ENCODE results near the gene INMT.

INMT gene

GRCh38 chr7:30752979-30753378 lies 1.0 kb downstream of the INMT start:
- Histone ChIP-seq H3K27me3 (peaks cover 5% of the 10 kb centered on the region), H3K4me3 (ENCODE audit: low read depth in 1 of 2, low read length in 1 of 2) (no peak overlapping the region), H3K4me1 (ENCODE audit: control insufficient read depth in 1 of 2, insufficient read depth in 1 of 2, low read depth in 1 of 2, low read length in 1 of 2) (no peaks in the 10 kb centered on the region), H3K36me3 (no peaks in the 10 kb centered on the region), H3K9me3 (no peaks in the 10 kb centered on the region), H3K27ac (no peak overlapping the region)
- TF ChIP-seq CTCF (IDR thresholded peaks at IDR 0.05): no peak

- H3K9me3 ChIP-seq: no peaks in the 10 kb centered on the region
- no peak for TF ChIP-seq CTCF (IDR thresholded peaks at IDR 0.05)
- H3K27me3 ChIP-seq: peaks cover 5% of the 10 kb centered on the region
- no peaks in the 10 kb centered on the region for H3K36me3 ChIP-seq
- H3K4me3 ChIP-seq (ENCODE audit: low read depth in 1 of 2, low read length in 1 of 2): no peak overlapping the region
- no peaks in the 10 kb centered on the region for H3K4me1 ChIP-seq (ENCODE audit: control insufficient read depth in 1 of 2, insufficient read depth in 1 of 2, low read depth in 1 of 2, low read length in 1 of 2)
- no peak overlapping the region for H3K27ac ChIP-seq
These were observed 2.5 kb downstream of the INMT start for GRCh38 chr7:30754315-30754877.

- no peaks in the 10 kb centered on the region for H3K4me1 ChIP-seq (ENCODE audit: control insufficient read depth in 1 of 2, insufficient read depth in 1 of 2, low read depth in 1 of 2, low read length in 1 of 2)
- no peaks in the 10 kb centered on the region for H3K36me3 ChIP-seq
- H3K27ac ChIP-seq: no peak overlapping the region
- H3K27me3 ChIP-seq: peaks cover 8% of the 10 kb centered on the region
- no peak for TF ChIP-seq CTCF (IDR thresholded peaks at IDR 0.05)
- H3K9me3 ChIP-seq: no peaks in the 10 kb centered on the region
- H3K4me3 ChIP-seq (ENCODE audit: low read depth in 1 of 2, low read length in 1 of 2): no peak overlapping the region
These were observed 3.6 kb downstream of the INMT start for GRCh38 chr7:30755384-30756154.

GRCh38 chr7:30757342-30757692 lies 5.4 kb downstream of the INMT start:
- H3K4me1 ChIP-seq (ENCODE audit: control insufficient read depth in 1 of 2, insufficient read depth in 1 of 2, low read depth in 1 of 2, low read length in 1 of 2): peaks cover 0 to 5% of the 10 kb centered on the region in 2 experiments
- no peak overlapping the region for H3K27ac ChIP-seq
- H3K36me3 ChIP-seq: no peaks in the 10 kb centered on the region
- no peak overlapping the region for H3K4me3 ChIP-seq (ENCODE audit: low read depth in 1 of 2, low read length in 1 of 2)
- peaks cover 8% of the 10 kb centered on the region for H3K27me3 ChIP-seq
- no peak for TF ChIP-seq CTCF (IDR thresholded peaks at IDR 0.05)
- H3K9me3 ChIP-seq: no peaks in the 10 kb centered on the region

GRCh38 chr7:30760514-30761213 lies 8.7 kb downstream of the INMT start:
- Histone ChIP-seq H3K36me3 (no peaks in the 10 kb centered on the region), H3K27me3 (peaks cover 8% of the 10 kb centered on the region), H3K4me1 (ENCODE audit: control insufficient read depth in 1 of 2, insufficient read depth in 1 of 2, low read depth in 1 of 2, low read length in 1 of 2) (peaks cover 0 to 5% of the 10 kb centered on the region in 2 experiments), H3K9me3 (no peaks in the 10 kb centered on the region), H3K4me3 (ENCODE audit: low read depth in 1 of 2, low read length in 1 of 2) (no peak overlapping the region), H3K27ac (no peak overlapping the region)
- TF ChIP-seq CTCF (IDR thresholded peaks at IDR 0.05): no peak
